CD4-positive, alpha-beta T cell (primary cell): Measurements from ENCODE around the gene KCNJ15. TPM values are rescaled to one million over a fixed set of nuclear protein-coding genes. Genes with fewer than 3 reads are reported as not detected.

Experiments used
- ATAC-seq: fragments of 200-7000 bp; cut with Tn5 transposase; one replicate; pipeline ENCODE4 v1.10.0; 2022; ENCODE audit warnings: mild to moderate bottlenecking; ENCODE audit not compliant: poor library complexity
- CTCF ChIA-PET: fragments of 350-600 bp; sonication (Branson Sonifier 250); formaldehyde crosslinking; loops from one replicate; lab custom pipeline; 2021; ENCODE audit warnings: antibody characterized with exemption, inconsistent platforms; lab: Charles Lee
- POLR2A ChIA-PET: fragments of 350-600 bp; sonication (Branson Sonifier 250); formaldehyde crosslinking; loops from one replicate; lab custom pipeline; 2021; ENCODE audit warnings: antibody characterized with exemption, inconsistent platforms; lab: Charles Lee
- DNase-seq, 14 experiments: peaks; one replicate each; pipeline ENCODE4 v3.0.0-alpha.2; 2013 to 2020; ENCODE audit warnings: mixed read lengths in 2 of 14
- H3K27ac ChIP-seq, 2 donors: one replicate each; pipeline versions ENCODE4 v1.5.1 to v1.7.0; 2013; ENCODE audit warnings: low read length in 2 of 2, low read depth in 1 of 2, mild to moderate bottlenecking in 1 of 2
- H3K27me3 ChIP-seq, 2 experiments: 1 replicate in 1 of 2; 2 replicates in 1 of 2; pipeline versions ENCODE4 v1.6.1 to v1.7.0; 2013; ENCODE audit warnings: low read length in 2 of 2, control low read depth in 1 of 2, mild to moderate bottlenecking in 1 of 2, moderate library complexity in 1 of 2; ENCODE audit not compliant: insufficient read depth in 2 of 2, control insufficient read depth in 1 of 2
- H3K36me3 ChIP-seq: one replicate; pipeline ENCODE4 v1.6.1; 2013; ENCODE audit warnings: low read length, control low read depth; ENCODE audit not compliant: insufficient read depth
- H3K4me1 ChIP-seq: one replicate; pipeline ENCODE4 v1.6.1; 2013; ENCODE audit warnings: low read length, control low read depth; ENCODE audit not compliant: insufficient read depth
- H3K4me3 ChIP-seq: one replicate; pipeline ENCODE4 v1.5.1; 2013; ENCODE audit warnings: mild to moderate bottlenecking, low read length, moderate library complexity
- H3K9me3 ChIP-seq, 2 experiments: 1 replicate in 1 of 2; 2 replicates in 1 of 2; pipeline versions ENCODE4 v1.6.1 to v1.7.0; 2013; ENCODE audit warnings: low read length in 2 of 2, mild to moderate bottlenecking in 2 of 2, control low read depth in 1 of 2, moderate library complexity in 1 of 2; ENCODE audit not compliant: control insufficient read depth in 1 of 2, insufficient read depth in 1 of 2
- H3K27ac Mint-ChIP-seq: one replicate; pipeline ENCODE4 v1.8.0; 2020; ENCODE audit warnings: mixed read lengths
- H3K27me3 Mint-ChIP-seq: one replicate; pipeline ENCODE4 v1.8.0; 2021; ENCODE audit warnings: mixed read lengths
- H3K36me3 Mint-ChIP-seq: one replicate; pipeline ENCODE4 v1.8.0; 2021; ENCODE audit warnings: low read depth, mixed read lengths
- H3K4me1 Mint-ChIP-seq: one replicate; pipeline ENCODE4 v1.8.0; 2021; ENCODE audit warnings: low read depth, mixed read lengths
- H3K4me3 Mint-ChIP-seq: one replicate; pipeline ENCODE4 v1.8.0; 2020; ENCODE audit warnings: mild to moderate bottlenecking, mixed read lengths
- H3K9me3 Mint-ChIP-seq: one replicate; pipeline ENCODE4 v1.8.0; 2020; ENCODE audit warnings: mixed read lengths
- CTCF ChIP-seq: fragments of 200-600 bp; IDR thresholded peaks from one replicate; pipeline ENCODE4 v1.8.0; 2022; ENCODE audit warnings: antibody characterized with exemption, mild to moderate bottlenecking
- intact Hi-C, 2 experiments: fragments of 100-400 bp; cut with DNase I in 1 of 2; cut with micrococcal nuclease in 1 of 2; formaldehyde crosslinking; loops; one replicate each; pipeline versions ENCODE4 v1.15.1 to v1.9.0; 2023 to 2025; cut with DNase I, micrococcal nuclease
- total RNA-seq, 174 experiments: library from RNA in 2 of 174; stranded (reverse) in 2 of 174; gene quantifications; one replicate each; pipeline ENCODE4 v1.2.3 and lab custom pipeline; 2021 to 2026

KCNJ15 gene
- total RNA-seq, 2 experiments from 2014 or later: 0.19 TPM; not detected in 1

GRCh38 chr21:38240129-38240528 is 16.7 kb upstream of the KCNJ15 start:
- no peak overlapping the region for H3K27ac ChIP-seq
- no peak for TF ChIP-seq CTCF
- ChIA-PET CTCF (no interaction called here), POLR2A (no interaction called here)
- H3K9me3 ChIP-seq: no peaks in the 10 kb centered on the region
- Mint-ChIP-seq H3K4me1 (peaks cover 15% of the 10 kb centered on the region), H3K4me3 (no peak overlapping the region), H3K27me3 (no peaks in the 10 kb centered on the region), H3K9me3 (no peaks in the 10 kb centered on the region), H3K27ac (no peak overlapping the region), H3K36me3 (no peaks in the 10 kb centered on the region)
- H3K4me1 ChIP-seq: peaks cover 11% of the 10 kb centered on the region
- H3K27me3 ChIP-seq: no peaks in the 10 kb centered on the region
- no peaks in the 10 kb centered on the region for H3K36me3 ChIP-seq
- no peak for ATAC-seq
- intact Hi-C loops: no loop called here
- H3K4me3 ChIP-seq: no peak overlapping the region
- DNase-seq: no peak

GRCh38 chr21:38241029-38241740 is 15.6 kb upstream of the KCNJ15 start:
- intact Hi-C loops: no loop called here
- no peak overlapping the region for H3K27ac ChIP-seq
- DNase-seq (no peak), ATAC-seq (no peak)
- Mint-ChIP-seq H3K27me3 (no peaks in the 10 kb centered on the region), H3K27ac (no peak overlapping the region), H3K4me1 (peaks cover 20% of the 10 kb centered on the region), H3K36me3 (no peaks in the 10 kb centered on the region), H3K9me3 (no peaks in the 10 kb centered on the region), H3K4me3 (no peak overlapping the region)
- no peaks in the 10 kb centered on the region for H3K9me3 ChIP-seq
- POLR2A ChIA-PET: no interaction called here
- CTCF ChIA-PET: no interaction called here
- no peak overlapping the region for H3K4me3 ChIP-seq
- H3K36me3 ChIP-seq: no peaks in the 10 kb centered on the region
- no peak for TF ChIP-seq CTCF
- H3K4me1 ChIP-seq: peaks cover 13% of the 10 kb centered on the region
- H3K27me3 ChIP-seq: no peaks in the 10 kb centered on the region

- H3K27ac ChIP-seq: no peak overlapping the region
- no peak for ATAC-seq
- intact Hi-C loops: no loop called here
- no peak overlapping the region for H3K4me3 ChIP-seq
- no peaks in the 10 kb centered on the region for H3K9me3 ChIP-seq
- DNase-seq: peak in 1 of 14 experiments; percentile 22
- Mint-ChIP-seq H3K27ac (no peak overlapping the region), H3K36me3 (no peaks in the 10 kb centered on the region), H3K27me3 (no peaks in the 10 kb centered on the region), H3K4me3 (no peak overlapping the region), H3K4me1 (peaks cover 20% of the 10 kb centered on the region), H3K9me3 (no peaks in the 10 kb centered on the region)
- no peaks in the 10 kb centered on the region for H3K27me3 ChIP-seq
- no peaks in the 10 kb centered on the region for H3K36me3 ChIP-seq
- ChIA-PET POLR2A (interaction anchor here (1.0 kb wide), 1 partner anchor 10 kb away, joined by 3 read pairs; no protein-coding TSS in a partner anchor), CTCF (no interaction called here)
- TF ChIP-seq CTCF: no peak
- H3K4me1 ChIP-seq: peaks cover 13% of the 10 kb centered on the region
These were observed 14.7 kb upstream of the KCNJ15 start for GRCh38 chr21:38242061-38242460.
